Coronary artery (tissue), 2 donors: ENCODE measurements around the gene TMEM184B.
A peak's percentile ranks its signal among the peaks of the same experiment; 100 is the strongest.

Source experiments
- DNase-seq: peaks from one replicate; pipeline ENCODE4 v3.0.0-alpha.2; 2017; ENCODE audit warnings: low spot score
- H3K27ac ChIP-seq, 2 donors: fragments of 200-600 bp; sonication (generic); one replicate each; pipeline ENCODE4 v1.5.1; 2016 to 2019
- H3K4me3 ChIP-seq: fragments of 200-600 bp; sonication (generic); 2 replicates; pipeline ENCODE4 v1.5.1; 2016; ENCODE audit warnings: mild to moderate bottlenecking, moderate library complexity
- CTCF ChIP-seq: fragments of 200-600 bp; sonication (generic); IDR thresholded peaks from one replicate; pipeline ENCODE4 v1.5.1; 2019; ENCODE audit warnings: antibody characterized with exemption

Gene TMEM184B

GRCh38 chr22:38255697-38256096 lies 17.1 kb downstream of the TMEM184B start:
- no peak for TF ChIP-seq CTCF
- DNase-seq = no peak
- H3K4me3 ChIP-seq = no peak overlapping the region
- peak overlapping the region; percentile 5 to 91 for H3K27ac ChIP-seq

- Histone ChIP-seq H3K27ac (no peak overlapping the region), H3K4me3 (no peak overlapping the region)
- DNase-seq = no peak
- TF ChIP-seq CTCF = no peak
Observed at GRCh38 chr22:38251341-38251692, 21.5 kb downstream of the TMEM184B start.

- Histone ChIP-seq H3K27ac (peak overlapping the region; percentile 23 to 80), H3K4me3 (no peak overlapping the region)
- no peak for DNase-seq
- no peak for TF ChIP-seq CTCF
Observed at GRCh38 chr22:38250643-38251340, 22.0 kb downstream of the TMEM184B start.

DNA sequence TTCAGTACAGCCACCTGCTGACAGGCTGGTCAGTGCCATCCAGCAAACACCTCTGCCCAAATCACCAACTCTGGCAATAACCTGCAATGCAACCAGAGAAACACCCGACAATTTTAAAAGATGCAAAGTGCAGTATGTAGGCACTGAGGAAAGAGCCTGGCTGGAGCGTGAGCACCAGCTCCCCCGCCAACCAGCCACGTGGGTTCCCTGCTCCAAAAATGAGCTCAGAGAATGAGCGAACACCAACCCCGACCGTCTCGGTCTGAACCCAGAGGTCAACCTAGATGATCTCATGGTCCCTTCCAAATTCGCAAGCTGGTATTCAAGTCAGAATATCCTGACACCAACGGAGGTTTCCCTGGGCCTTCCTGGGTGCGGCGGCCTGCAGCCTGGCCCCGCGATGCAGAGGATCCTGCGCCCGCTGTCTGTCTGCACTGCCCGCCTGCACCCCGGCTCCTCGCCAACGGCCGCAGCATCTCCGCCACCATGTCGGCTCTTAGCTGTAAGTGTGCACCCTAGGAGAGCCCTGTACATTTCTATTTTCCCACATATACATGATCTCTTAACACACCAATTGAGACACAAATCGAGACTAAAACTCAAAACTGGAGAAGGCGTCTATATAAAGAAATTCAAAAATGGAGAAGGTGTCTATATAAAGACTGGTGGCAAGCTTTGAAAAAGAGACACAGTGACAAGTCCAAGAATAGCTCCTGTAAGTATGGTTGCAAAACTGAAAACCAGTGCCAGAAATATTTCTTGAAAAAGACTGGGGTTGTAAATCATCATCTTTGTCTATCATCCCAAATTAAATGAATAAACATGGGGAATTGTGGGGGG lies 22.8 kb downstream of the TMEM184B start:
- peak overlapping the region; percentile 32 for H3K4me3 ChIP-seq
- DNase-seq = no peak
- peak overlapping the region; percentile 28 to 80 for H3K27ac ChIP-seq
- TF ChIP-seq CTCF = no peak

- Histone ChIP-seq H3K4me3 (peak overlapping the region; percentile 32), H3K27ac (peak overlapping the region in 1 of 2 donors; percentile 80)
- no peak for TF ChIP-seq CTCF
- DNase-seq = no peak
Observed at GRCh38 chr22:38249301-38249700, 23.5 kb downstream of the TMEM184B start.

- DNase-seq = no peak
- TF ChIP-seq CTCF = no peak
- Histone ChIP-seq H3K4me3 (no peak overlapping the region), H3K27ac (peak overlapping the region; percentile 92 to 95)
Observed at GRCh38 chr22:38248280-38248679, 24.5 kb downstream of the TMEM184B start.
